IMR-90 (cell line): ENCODE results near the gene MTNR1B. TPM values are rescaled to one million over a fixed set of nuclear protein-coding genes. Genes with fewer than 3 reads are reported as not detected.

Source experiments
- ATAC-seq: fragments of 200-7000 bp; cut with Tn5 transposase; 2 replicates; pipeline ENCODE4 v1.9.1; 2020; ENCODE audit warnings: low read depth, mild to moderate bottlenecking, moderate library complexity
- BruUV-seq: library from RNA; stranded (reverse); fragments of 400-500 nt; replicated peaks from 2 replicates; lab custom pipeline; 2021; lab: Mats Ljungman, UMichigan
- CTCF ChIA-PET: fragments of 300-600 bp; formaldehyde crosslinking; extraction: SDS; loops from one replicate; lab custom pipeline; 2021; ENCODE audit warnings: antibody characterized with exemption; lab: Yijun Ruan, JAX
- POLR2A ChIA-PET: fragments of 300-600 bp; sonication (Branson Sonifier 250); formaldehyde crosslinking; loops from one replicate; lab custom pipeline; 2022; ENCODE audit warnings: antibody characterized with exemption; ENCODE audit not compliant: unreplicated experiment; lab: Charles Lee
- DNase-seq: peaks from one replicate; pipeline ENCODE4 v3.0.0; 2013
- H2AFZ ChIP-seq: replicated peaks from 2 replicates; pipeline ENCODE3; 2013; ENCODE audit warnings: low read length, mild to moderate bottlenecking; ENCODE audit not compliant: poor library complexity
- H2AK5ac ChIP-seq: 2 replicates; pipeline ENCODE4 v1.6.1; 2013; ENCODE audit warnings: low read depth, low read length, inconsistent platforms
- H2AK9ac ChIP-seq: replicated peaks from 2 replicates; pipeline ENCODE3; 2013; ENCODE audit warnings: mild to moderate bottlenecking, low read depth, low read length, moderate library complexity; ENCODE audit not compliant: poor library complexity
- H2BK120ac ChIP-seq: 2 replicates; pipeline ENCODE4 v1.6.1; 2013; ENCODE audit warnings: low read depth, low read length, inconsistent platforms
- H2BK15ac ChIP-seq: 3 replicates; pipeline ENCODE4 v1.6.1; 2013; ENCODE audit warnings: low read depth, low read length, inconsistent platforms
- H2BK20ac ChIP-seq: 2 replicates; pipeline ENCODE4 v1.6.1; 2013; ENCODE audit warnings: low read depth, mild to moderate bottlenecking, inconsistent platforms, low read length, moderate library complexity
- H2BK5ac ChIP-seq: 2 replicates; pipeline ENCODE4 v1.6.1; 2013; ENCODE audit warnings: mild to moderate bottlenecking, low read depth, low read length, inconsistent platforms; ENCODE audit not compliant: poor library complexity, severe bottlenecking
- H3K14ac ChIP-seq: replicated peaks from 2 replicates; pipeline ENCODE4 v1.6.1; 2013; ENCODE audit warnings: low read depth, low read length, inconsistent platforms
- H3K18ac ChIP-seq: 2 replicates; pipeline ENCODE4 v1.6.1; 2013; ENCODE audit warnings: low read depth, low read length, control low read depth
- H3K23ac ChIP-seq: 2 replicates; pipeline ENCODE4 v1.6.1; 2013; ENCODE audit warnings: low read depth, low read length, inconsistent platforms
- H3K27ac ChIP-seq: 2 replicates; pipeline ENCODE4 v1.5.1; 2013; ENCODE audit warnings: mild to moderate bottlenecking, control low read depth, low read length; ENCODE audit not compliant: insufficient read depth
- H3K27me3 ChIP-seq: 2 replicates; pipeline ENCODE4 v1.6.1; 2013; ENCODE audit warnings: low read length; ENCODE audit not compliant: control insufficient read depth, insufficient read depth
- H3K36me3 ChIP-seq: 2 replicates; pipeline ENCODE4 v1.6.1; 2013; ENCODE audit warnings: low read length, mixed read lengths; ENCODE audit not compliant: control insufficient read depth, insufficient read depth
- H3K4ac ChIP-seq: 2 replicates; pipeline ENCODE4 v1.6.1; 2013; ENCODE audit warnings: low read depth, low read length, inconsistent platforms
- H3K4me1 ChIP-seq: 2 replicates; pipeline ENCODE4 v1.6.1; 2013; ENCODE audit warnings: low read length, mixed read lengths; ENCODE audit not compliant: control insufficient read depth, insufficient read depth
- H3K4me2 ChIP-seq: 2 replicates; pipeline ENCODE4 v1.6.1; 2013; ENCODE audit warnings: low read depth, mild to moderate bottlenecking, control low read depth, low read length, moderate library complexity
- H3K4me3 ChIP-seq: 2 replicates; pipeline ENCODE4 v1.5.1; 2013; ENCODE audit warnings: low read depth, mild to moderate bottlenecking, control low read depth, low read length, moderate library complexity; ENCODE audit not compliant: insufficient read depth
- H3K56ac ChIP-seq: 2 replicates; pipeline ENCODE4 v1.6.1; 2013; ENCODE audit warnings: low read length, inconsistent platforms; ENCODE audit not compliant: insufficient read depth; ENCODE audit errors: extremely low read depth
- H3K79me1 ChIP-seq, 2 experiments: 2 replicates each; pipeline ENCODE4 v1.6.1; 2013; ENCODE audit warnings: low read length in 2 of 2, inconsistent platforms in 1 of 2, low read depth in 1 of 2
- H3K9ac ChIP-seq: 2 replicates; pipeline ENCODE4 v1.6.1; 2013; ENCODE audit warnings: low read depth, low read length, control low read depth
- H3K9me1 ChIP-seq: 2 replicates; pipeline ENCODE4 v1.6.1; 2013; ENCODE audit warnings: low read length, inconsistent platforms; ENCODE audit not compliant: insufficient read depth
- H3K9me3 ChIP-seq: 2 replicates; pipeline ENCODE4 v1.6.1; 2013; ENCODE audit warnings: low read length; ENCODE audit not compliant: control insufficient read depth, insufficient read depth
- H4K20me1 ChIP-seq: 2 replicates; pipeline ENCODE4 v1.6.1; 2013; ENCODE audit warnings: low read length, inconsistent platforms; ENCODE audit not compliant: insufficient read depth
- H4K5ac ChIP-seq: 2 replicates; pipeline ENCODE4 v1.6.1; 2013; ENCODE audit warnings: mild to moderate bottlenecking, low read depth, low read length, control low read depth
- H4K8ac ChIP-seq, 2 experiments: 2 replicates each; pipeline ENCODE4 v1.6.1; 2013; ENCODE audit warnings: low read depth in 2 of 2, low read length in 2 of 2, control low read depth in 1 of 2, inconsistent platforms in 1 of 2
- H4K91ac ChIP-seq: 2 replicates; pipeline ENCODE4 v1.6.1; 2013; ENCODE audit warnings: low read depth, low read length, inconsistent platforms; ENCODE audit not compliant: insufficient read depth
- BHLHE40 ChIP-seq: fragments of 150-350 bp; IDR thresholded peaks from 2 replicates; pipeline ENCODE4 v1.6.1; 2016; ENCODE audit warnings: mild to moderate bottlenecking, low read depth, low read length
- CEBPB ChIP-seq: IDR thresholded peaks from 2 replicates; pipeline ENCODE4 v1.6.1; 2012; ENCODE audit warnings: low read depth, low read length, improper control_type of control experiment
- FOS ChIP-seq: fragments of 150-350 bp; IDR thresholded peaks from 2 replicates; pipeline ENCODE4 v1.6.1; 2016; ENCODE audit warnings: low read depth, low read length
- MXI1 ChIP-seq: IDR thresholded peaks from 2 replicates; pipeline ENCODE4 v1.6.1; 2012; ENCODE audit warnings: low read depth, mild to moderate bottlenecking, low read length, moderate library complexity, borderline replicate concordance
- NFE2L2 ChIP-seq: fragments of 150-350 bp; IDR thresholded peaks from 2 replicates; pipeline ENCODE4 v1.6.1; 2016; ENCODE audit warnings: low read depth, mild to moderate bottlenecking, low read length
- POLR2A ChIP-seq: IDR thresholded peaks from 2 replicates; pipeline ENCODE4 v1.6.1; 2012; ENCODE audit warnings: mild to moderate bottlenecking, low read depth, low read length
- RFX5 ChIP-seq: IDR thresholded peaks from 2 replicates; pipeline ENCODE4 v1.8.0; 2012; ENCODE audit warnings: low read depth, mild to moderate bottlenecking, low read length, moderate library complexity
- WGBS, 2 experiments: methylation state at CpG; one replicate each; pipeline versions ENCODE4 v1.1.5 to v1.1.7; 2013; ENCODE audit warnings: missing lambda C conversion rate in 2 of 2; ENCODE audit not compliant: insufficient read length in 1 of 2; ENCODE audit errors: extremely low coverage in 2 of 2; 5-methylcytosine and 5-hydroxymethylcytosine counted together
- dilution Hi-C: fragments of 300-500 bp; cut with HindIII; formaldehyde crosslinking; loops from one replicate; pipeline ENCODE4 v1.14.3; 2018; ENCODE audit warnings: low sequenced_read_pairs; ENCODE audit not compliant: unreplicated experiment
- in situ Hi-C: fragments of 300-500 bp; cut with MboI; formaldehyde crosslinking; loops from 3 replicates; pipeline ENCODE4 v1.14.3; 2019; ENCODE audit warnings: low sequenced_read_pairs, inconsistent platforms, mixed read lengths
- intact Hi-C: fragments of 100-400 bp; cut with micrococcal nuclease; formaldehyde crosslinking; loops from 2 replicates; pipeline ENCODE4 v1.10.0; 2022
- polyA plus RNA-seq, 3 experiments: library from polyadenylated mRNA; depleted of rRNA; stranded (reverse); fragments of >200 nt; gene quantifications; 2 replicates each; pipeline ENCODE4 v1.2.3, GENCODE V29; 2012; ENCODE audit warnings: low replicate concordance in 1 of 3
- total RNA-seq: library from RNA; depleted of rRNA; stranded (reverse); fragments of >200 nt; gene quantifications from 2 replicates; pipeline ENCODE4 v1.2.3, GENCODE V29; 2012
- TF ChIP-seq, protein P1 (sequence below): conservative IDR thresholded peaks from 2 replicates; pipeline ENCODE4 v1.5.1; 2012; ENCODE audit warnings: mild to moderate bottlenecking, low read depth, low read length, improper control_type of control experiment

Gene MTNR1B
- total and polyA plus RNA-seq, 2 of the 4 experiments (the other 2 are of a cell fraction): under 0.01 to 0.07 TPM

- Histone ChIP-seq H2AK5ac (no peak overlapping the region), H2BK120ac (no peak overlapping the region), H2BK5ac (no peak overlapping the region), H4K8ac (no peak overlapping the region), H3K4me2 (no peak overlapping the region), H2BK15ac (no peak overlapping the region), H4K5ac (no peak overlapping the region), H4K20me1 (no peaks in the 10 kb centered on the region), H3K4ac (no peak overlapping the region), H3K27me3 (no peaks in the 10 kb centered on the region), H2BK20ac (no peak overlapping the region), H3K9ac (no peak overlapping the region), H4K91ac (no peak overlapping the region), H3K9me3 (no peaks in the 10 kb centered on the region; the same call in 1 of the 2 replicates), H3K4me1 (no peaks in the 10 kb centered on the region), H2AK9ac (no peak overlapping the region), H2AFZ (no peak overlapping the region), H3K18ac (no peak overlapping the region), H3K56ac (no peak overlapping the region), H3K36me3 (no peaks in the 10 kb centered on the region), H3K79me1 (no peaks in the 10 kb centered on the region), H3K14ac (no peak overlapping the region), H3K23ac (no peak overlapping the region), H3K4me3 (no peak overlapping the region), H3K9me1 (no peaks in the 10 kb centered on the region), H3K27ac (no peak overlapping the region)
- TF ChIP-seq NFE2L2 (no peak), CEBPB (no peak), POLR2A (no peak), BHLHE40 (no peak), FOS (no peak), MXI1 (no peak), RFX5 (no peak)
- TF ChIP-seq, protein P1, sequence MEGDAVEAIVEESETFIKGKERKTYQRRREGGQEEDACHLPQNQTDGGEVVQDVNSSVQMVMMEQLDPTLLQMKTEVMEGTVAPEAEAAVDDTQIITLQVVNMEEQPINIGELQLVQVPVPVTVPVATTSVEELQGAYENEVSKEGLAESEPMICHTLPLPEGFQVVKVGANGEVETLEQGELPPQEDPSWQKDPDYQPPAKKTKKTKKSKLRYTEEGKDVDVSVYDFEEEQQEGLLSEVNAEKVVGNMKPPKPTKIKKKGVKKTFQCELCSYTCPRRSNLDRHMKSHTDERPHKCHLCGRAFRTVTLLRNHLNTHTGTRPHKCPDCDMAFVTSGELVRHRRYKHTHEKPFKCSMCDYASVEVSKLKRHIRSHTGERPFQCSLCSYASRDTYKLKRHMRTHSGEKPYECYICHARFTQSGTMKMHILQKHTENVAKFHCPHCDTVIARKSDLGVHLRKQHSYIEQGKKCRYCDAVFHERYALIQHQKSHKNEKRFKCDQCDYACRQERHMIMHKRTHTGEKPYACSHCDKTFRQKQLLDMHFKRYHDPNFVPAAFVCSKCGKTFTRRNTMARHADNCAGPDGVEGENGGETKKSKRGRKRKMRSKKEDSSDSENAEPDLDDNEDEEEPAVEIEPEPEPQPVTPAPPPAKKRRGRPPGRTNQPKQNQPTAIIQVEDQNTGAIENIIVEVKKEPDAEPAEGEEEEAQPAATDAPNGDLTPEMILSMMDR: no peak
- intact Hi-C loops (no loop called here), in situ Hi-C loops (loop anchor here (25.0 kb wide), 1 partner anchor 733 kb away; the partner anchor contains the start of gene CEP295), dilution Hi-C loops (no loop called here)
- POLR2A ChIA-PET: no interaction called here
- CTCF ChIA-PET: no interaction called here
- no TSS peak for BruUV-seq
- 100% methylated on average over 1 of the region's 11 CpGs; no CpG with 5 or more reads in 1 of the 2 experiments for WGBS, 2 experiments
- no peak for DNase-seq
- no peak for ATAC-seq
These were observed 39.8 kb upstream of the MTNR1B start for GRCh38 chr11:92929653-92930052.
